HEK293 (cell line): ENCODE measurements around the gene LLCFC1.

ENCODE experiments used
- CTCF ChIA-PET: fragments of 350-600 bp; formaldehyde crosslinking; extraction: SDS; loops from one replicate; lab custom pipeline; 2021; ENCODE audit warnings: antibody characterized with exemption; lab: Yijun Ruan, JAX
- POLR2A ChIA-PET: fragments of 300-600 bp; formaldehyde crosslinking; extraction: SDS; loops from one replicate; lab custom pipeline; 2020; ENCODE audit warnings: antibody characterized with exemption, inconsistent platforms; lab: Yijun Ruan, JAX
- H3K27ac ChIP-seq: fragments of 200-500 bp; sonication (Bioruptor generic); 2 replicates; pipeline ENCODE4 v1.5.1; 2014; ENCODE audit warnings: low read depth, low read length, control low read depth, inconsistent platforms; ENCODE audit errors: extremely low read depth
- H3K36me3 ChIP-seq, 2 experiments: fragments of 200-500 bp in 1 of 2; sonication (Bioruptor generic) in 1 of 2; 1 replicate in 1 of 2; 2 replicates in 1 of 2; pipeline ENCODE4 v1.5.1; 2014 to 2017; ENCODE audit warnings: inconsistent platforms in 2 of 2, low read length in 2 of 2; ENCODE audit not compliant: control insufficient read depth in 2 of 2, insufficient read depth in 1 of 2
- H3K4me1 ChIP-seq: fragments of 200-500 bp; sonication (Bioruptor generic); 2 replicates; pipeline ENCODE4 v1.5.1; 2014; ENCODE audit warnings: mild to moderate bottlenecking, low read length, inconsistent platforms; ENCODE audit not compliant: control insufficient read depth, insufficient read depth
- H3K4me3 ChIP-seq: 2 replicates; pipeline ENCODE4 v1.5.1; 2011; ENCODE audit warnings: low read depth, mild to moderate bottlenecking, control low read depth, low read length, moderate library complexity
- H3K9me3 ChIP-seq: fragments of 200-500 bp; sonication (Bioruptor generic); 2 replicates; pipeline ENCODE4 v1.5.1; 2014; ENCODE audit warnings: low read depth, low read length, inconsistent platforms; ENCODE audit not compliant: control insufficient read depth, insufficient read depth
- EGR2 ChIP-seq: fragments of 450-650 bp; formaldehyde crosslinking; IDR thresholded peaks from 2 replicates; pipeline ENCODE4 v1.5.1; 2016; ENCODE audit warnings: low read depth, missing biosample characterization, missing genetic modification characterization
- KLF16 ChIP-seq: fragments of 450-650 bp; formaldehyde crosslinking; IDR thresholded peaks from 2 replicates; pipeline ENCODE4 v1.5.1; 2017; ENCODE audit warnings: missing biosample characterization, missing genetic modification characterization
- PATZ1 ChIP-seq: fragments of 450-650 bp; formaldehyde crosslinking; IDR thresholded peaks from 2 replicates; pipeline ENCODE4 v1.5.1; 2016; ENCODE audit warnings: missing biosample characterization, missing genetic modification characterization
- TRIM28 ChIP-seq: IDR thresholded peaks from 2 replicates; pipeline ENCODE4 v1.6.1; 2011; ENCODE audit warnings: low read length, control low read depth, borderline replicate concordance
- ZEB2 ChIP-seq: fragments of 450-650 bp; formaldehyde crosslinking; IDR thresholded peaks from 2 replicates; pipeline ENCODE4 v1.5.1; 2016; ENCODE audit warnings: missing biosample characterization, missing genetic modification characterization
- ZNF16 ChIP-seq: fragments of 450-650 bp; formaldehyde crosslinking; IDR thresholded peaks from 2 replicates; pipeline ENCODE4 v1.5.1; 2016; ENCODE audit warnings: low read depth, missing biosample characterization, missing genetic modification characterization
- ZNF202 ChIP-seq: fragments of 450-650 bp; formaldehyde crosslinking; IDR thresholded peaks from 2 replicates; pipeline ENCODE4 v1.5.1; 2016; ENCODE audit warnings: missing biosample characterization, missing genetic modification characterization, borderline replicate concordance
- ZNF23 ChIP-seq: fragments of 450-650 bp; formaldehyde crosslinking; IDR thresholded peaks from 2 replicates; pipeline ENCODE4 v1.5.1; 2016; ENCODE audit warnings: missing biosample characterization, missing genetic modification characterization, borderline replicate concordance
- ZNF362 ChIP-seq: fragments of 450-650 bp; formaldehyde crosslinking; IDR thresholded peaks from 2 replicates; pipeline ENCODE4 v1.5.1; 2016; ENCODE audit warnings: missing biosample characterization, missing genetic modification characterization
- ZNF391 ChIP-seq: fragments of 450-650 bp; formaldehyde crosslinking; IDR thresholded peaks from 2 replicates; pipeline ENCODE4 v1.5.1; 2016; ENCODE audit warnings: low read depth, missing biosample characterization, missing genetic modification characterization, borderline replicate concordance
- ZNF404 ChIP-seq: fragments of 450-650 bp; formaldehyde crosslinking; IDR thresholded peaks from 2 replicates; pipeline ENCODE4 v1.5.1; 2017; ENCODE audit warnings: missing biosample characterization, missing genetic modification characterization
- ZNF48 ChIP-seq: fragments of 450-650 bp; formaldehyde crosslinking; IDR thresholded peaks from 2 replicates; pipeline ENCODE4 v1.5.1; 2016; ENCODE audit warnings: missing biosample characterization, missing genetic modification characterization
- ZNF501 ChIP-seq: fragments of 450-650 bp; formaldehyde crosslinking; IDR thresholded peaks from 2 replicates; pipeline ENCODE4 v1.5.1; 2016; ENCODE audit warnings: missing biosample characterization, missing genetic modification characterization
- ZNF530 ChIP-seq: fragments of 450-650 bp; formaldehyde crosslinking; IDR thresholded peaks from 2 replicates; pipeline ENCODE4 v1.5.1; 2016; ENCODE audit warnings: low read depth, missing biosample characterization, missing genetic modification characterization
- ZNF560 ChIP-seq: fragments of 450-650 bp; formaldehyde crosslinking; IDR thresholded peaks from 2 replicates; pipeline ENCODE4 v1.5.1; 2017; ENCODE audit warnings: missing biosample characterization, missing genetic modification characterization, borderline replicate concordance
- ZNF645 ChIP-seq: fragments of 450-650 bp; formaldehyde crosslinking; IDR thresholded peaks from 2 replicates; pipeline ENCODE4; 2016; ENCODE audit warnings: missing biosample characterization, missing genetic modification characterization
- ZSCAN5A ChIP-seq: fragments of 450-650 bp; formaldehyde crosslinking; IDR thresholded peaks from 2 replicates; pipeline ENCODE4 v1.5.1; 2016; ENCODE audit warnings: missing biosample characterization, missing genetic modification characterization
- ZXDB ChIP-seq: fragments of 450-650 bp; formaldehyde crosslinking; IDR thresholded peaks from 2 replicates; pipeline ENCODE4 v1.5.1; 2016; ENCODE audit warnings: missing biosample characterization, missing genetic modification characterization

LLCFC1 gene

GRCh38 chr7:142923391-142923790, 15.9 kb upstream of the LLCFC1 start:
- CTCF ChIA-PET = interaction anchor here (1.3 to 2.0 kb wide), 2 partner anchors 14 to 292 kb away, joined by 6 to 7 read pairs; no protein-coding TSS in a partner anchor

GRCh38 chr7:142925413-142925812, 13.9 kb upstream of the LLCFC1 start:
- H3K4me1 ChIP-seq = no peaks in the 10 kb centered on the region
- POLR2A ChIA-PET = no interaction called here
- TF ChIP-seq ZNF202 (tag by site-specific recombination) (no peak), KLF16 (tag by site-specific recombination) (no peak), ZNF23 (tag by site-specific recombination) (no peak), ZSCAN5A (tag by site-specific recombination) (no peak), ZNF560 (tag by site-specific recombination) (no peak), ZNF530 (no peak), ZNF16 (tag by site-specific recombination) (no peak), EGR2 (no peak), ZNF48 (no peak), ZNF501 (tag by site-specific recombination) (no peak), ZNF645 (no peak)
- H3K9me3 ChIP-seq = no peaks in the 10 kb centered on the region
- no peak overlapping the region for H3K4me3 ChIP-seq
- CTCF ChIA-PET = interaction anchor here (0.7 to 3.0 kb wide), 5 partner anchors 9 to 291 kb away, joined by 3 to 14 read pairs (median 4); no protein-coding TSS in a partner anchor
- H3K27ac ChIP-seq = no peak overlapping the region
- H3K36me3 ChIP-seq = no peaks in the 10 kb centered on the region

More at GRCh38 chr7:142923391-142923790, 15.9 kb upstream of the LLCFC1 start:
- no peak for TF ChIP-seq KLF16 (tag by site-specific recombination)
- TF ChIP-seq ZEB2 = no peak
- TF ChIP-seq ZXDB (tag by site-specific recombination) = no peak
- no peak for TF ChIP-seq TRIM28
- TF ChIP-seq ZNF404 (tag by site-specific recombination) = no peak
- no peak for TF ChIP-seq ZNF391
- no peak for TF ChIP-seq PATZ1
- TF ChIP-seq ZNF362 (tag by site-specific recombination) = no peak
- Histone ChIP-seq H3K9me3 (no peaks in the 10 kb centered on the region), H3K36me3 (no peaks in the 10 kb centered on the region), H3K27ac (no peak overlapping the region), H3K4me3 (no peak overlapping the region), H3K4me1 (no peaks in the 10 kb centered on the region)
- POLR2A ChIA-PET = interaction anchor here (1.2 kb wide), 1 partner anchor 13 kb away, joined by 3 read pairs; no protein-coding TSS in a partner anchor
